GM19455 (cell line): Measurements from ENCODE around the gene RAVER1.

ENCODE experiments used
- ATAC-seq: cut with Tn5 transposase; IDR thresholded peaks from one replicate; pipeline ENCODE4 v1.9.1; 2021; ENCODE audit not compliant: unreplicated experiment

The RAVER1 gene

DNA sequence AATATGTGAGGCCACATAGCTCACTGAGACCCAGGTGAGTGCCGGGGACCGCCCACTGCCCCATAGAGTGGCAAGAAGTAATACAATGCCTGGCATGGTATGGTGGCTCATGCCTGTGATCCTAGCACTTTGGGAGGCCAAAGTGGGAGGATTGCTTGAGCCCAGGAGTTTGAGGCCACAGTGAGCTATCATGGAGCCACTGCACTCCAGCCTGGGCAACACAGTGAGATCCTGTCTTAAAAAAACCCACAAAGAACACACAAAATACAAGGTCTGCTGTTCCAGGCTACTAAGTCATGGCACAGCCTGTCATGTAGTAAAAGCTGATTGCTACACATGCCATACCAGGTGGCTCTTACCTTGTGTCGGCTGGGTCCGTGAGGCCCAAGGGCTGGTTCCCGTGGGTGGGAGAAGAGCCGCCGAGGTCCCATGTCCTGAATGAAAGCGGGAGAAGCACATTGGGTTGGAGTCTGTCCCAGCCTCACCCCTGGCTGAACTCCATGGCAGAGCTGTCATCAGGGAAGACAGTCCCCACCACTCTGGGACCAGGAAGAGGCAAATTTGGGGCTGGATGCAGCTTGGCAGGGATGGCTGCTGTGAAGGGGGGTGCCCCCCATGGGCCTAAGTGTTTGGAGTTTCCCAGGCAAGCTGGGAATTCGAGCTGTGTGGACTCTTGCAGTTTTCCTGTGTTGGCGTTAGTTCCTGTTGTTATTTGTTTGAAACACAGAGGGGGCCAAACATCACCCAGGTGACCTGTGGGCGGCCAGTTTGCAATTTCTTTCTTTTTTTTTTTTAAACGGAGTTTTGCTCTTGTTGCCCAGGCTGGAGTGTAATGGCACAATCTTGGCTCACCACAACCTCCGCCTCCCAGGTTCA lies 14.3 kb downstream of the RAVER1 start:
- ATAC-seq, result no peak

GRCh38 chr19:10317857-10318462 lies 15.4 kb downstream of the RAVER1 start:
- no peak for ATAC-seq

DNA sequence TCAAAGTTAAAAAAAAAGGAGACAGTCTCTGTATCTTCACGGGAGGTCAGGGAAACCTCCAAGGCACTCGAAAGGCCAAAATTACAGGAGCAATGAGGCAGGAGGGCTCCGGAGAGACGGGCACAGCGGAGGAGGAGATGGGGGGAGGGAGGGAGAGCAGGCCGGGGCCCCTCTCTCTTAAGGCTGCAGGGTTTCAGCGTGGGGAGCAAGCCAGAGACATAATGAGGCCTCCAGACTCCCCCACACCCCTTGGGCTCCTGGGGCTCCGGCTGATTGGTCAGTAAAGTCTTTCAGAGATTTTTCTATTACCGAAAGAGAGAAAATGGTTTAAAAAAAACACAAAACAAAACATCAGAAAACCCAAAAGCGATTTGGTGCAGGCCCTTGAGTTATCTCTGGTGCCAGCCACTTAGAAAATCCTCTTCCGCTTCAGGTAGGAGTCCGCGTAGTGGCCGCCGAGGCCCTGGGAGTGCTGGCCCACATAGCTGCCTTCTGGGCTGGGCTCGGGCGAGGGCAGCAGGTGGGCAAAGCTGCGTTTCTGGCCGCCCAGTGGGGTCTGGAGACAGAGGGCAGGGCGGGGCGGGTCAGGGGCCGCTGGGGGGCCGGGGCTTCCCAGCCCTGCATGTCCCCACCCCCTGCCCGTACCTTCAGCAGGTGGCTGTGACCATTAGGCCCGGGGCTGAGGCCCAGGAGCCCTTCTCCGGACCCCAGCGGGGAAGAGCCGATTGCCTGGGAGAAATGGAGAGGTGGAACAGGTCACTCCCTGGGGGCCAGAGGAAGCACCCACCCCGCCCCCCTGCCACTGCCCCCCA lies 16.1 kb downstream of the RAVER1 start:
- ATAC-seq, result no peak

DNA sequence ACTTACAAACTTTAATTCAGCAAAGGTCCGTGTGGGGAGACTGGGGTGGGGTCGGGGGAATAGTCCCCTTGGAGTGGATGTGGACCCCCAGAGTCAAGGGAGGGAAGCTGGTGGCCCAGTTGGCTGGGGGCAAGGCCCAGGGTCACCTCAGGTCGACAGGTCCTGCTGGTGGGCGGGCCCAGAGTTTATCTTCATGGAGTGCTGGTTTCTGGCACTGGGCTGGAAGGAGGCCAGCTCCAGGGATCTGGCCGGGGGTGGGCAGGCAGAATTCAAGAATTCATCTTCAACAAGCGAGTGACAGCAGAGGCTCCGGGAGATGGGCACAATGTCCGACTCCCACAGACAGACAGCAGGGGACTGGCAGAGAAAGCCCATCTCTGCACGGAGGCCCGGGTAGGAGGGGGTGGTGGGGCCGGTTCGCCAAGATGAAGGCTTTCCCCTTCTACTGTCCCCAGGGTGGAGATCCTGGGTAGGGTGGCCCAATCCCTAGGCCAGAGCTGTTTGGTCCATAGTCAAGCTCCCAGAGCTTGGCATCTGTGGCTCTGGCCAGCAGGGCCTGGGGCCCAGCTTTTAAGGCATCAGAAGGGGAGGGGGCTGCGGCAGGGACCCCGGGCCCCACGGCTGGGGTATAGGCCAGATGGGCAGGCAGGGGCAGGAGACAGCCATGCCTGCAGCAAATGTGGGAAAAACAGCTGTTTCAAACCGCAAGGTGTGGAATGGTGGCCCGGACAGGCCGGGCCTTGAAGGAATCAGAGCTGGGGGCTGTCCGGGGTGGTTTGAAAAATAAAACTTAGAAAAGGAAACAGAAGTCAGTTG lies 16.9 kb downstream of the RAVER1 start:
- ATAC-seq, result no peak

DNA sequence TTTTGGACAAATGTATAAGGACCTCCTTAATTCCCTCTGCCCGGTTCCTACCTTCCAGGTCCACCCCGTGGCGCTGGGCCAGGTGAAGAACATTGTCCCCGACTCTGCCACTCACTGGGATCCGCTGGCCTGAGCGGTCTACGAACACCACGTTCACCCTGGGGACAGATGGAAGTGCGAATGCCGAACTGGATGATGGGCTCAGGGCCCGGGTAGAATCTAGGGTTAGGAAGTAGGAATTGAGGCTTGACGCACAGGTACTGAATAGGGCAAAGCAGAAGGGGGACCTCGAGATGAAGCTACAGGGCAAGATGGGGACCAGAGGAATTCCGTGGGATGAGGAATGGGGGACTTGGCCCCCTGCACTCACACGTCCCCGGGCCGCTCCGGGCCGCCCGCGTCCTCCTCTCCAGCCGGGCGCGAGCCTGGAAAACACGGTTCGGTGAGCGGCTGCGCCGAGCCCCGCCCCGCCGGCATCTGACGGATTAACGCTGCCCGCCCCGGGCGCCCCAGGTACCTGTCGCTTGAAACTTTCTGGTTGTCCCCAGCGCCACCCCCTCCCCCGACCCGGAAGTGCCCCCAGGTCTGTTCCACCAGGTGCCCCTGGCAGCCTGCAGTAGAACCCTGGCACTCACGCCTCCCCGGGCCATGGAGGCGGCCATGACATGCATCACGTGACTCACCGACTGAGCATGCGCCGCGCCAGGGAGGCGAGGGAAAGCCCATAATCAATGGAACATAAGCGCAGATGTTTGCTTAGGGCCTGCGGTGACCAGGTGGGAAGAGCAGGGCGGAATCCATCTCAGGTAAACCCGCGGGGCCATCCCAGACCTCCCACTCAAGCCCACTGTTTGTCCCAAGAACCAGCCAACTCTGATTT lies 17.8 kb downstream of the RAVER1 start, which contains the start of gene FDX2:
Gene FDX2 (minus strand): TSS at position 681 of the 880 bp plus-strand sequence. CDS start 19 bp downstream, at position 662.
- ATAC-seq, result peak; percentile 57

DNA sequence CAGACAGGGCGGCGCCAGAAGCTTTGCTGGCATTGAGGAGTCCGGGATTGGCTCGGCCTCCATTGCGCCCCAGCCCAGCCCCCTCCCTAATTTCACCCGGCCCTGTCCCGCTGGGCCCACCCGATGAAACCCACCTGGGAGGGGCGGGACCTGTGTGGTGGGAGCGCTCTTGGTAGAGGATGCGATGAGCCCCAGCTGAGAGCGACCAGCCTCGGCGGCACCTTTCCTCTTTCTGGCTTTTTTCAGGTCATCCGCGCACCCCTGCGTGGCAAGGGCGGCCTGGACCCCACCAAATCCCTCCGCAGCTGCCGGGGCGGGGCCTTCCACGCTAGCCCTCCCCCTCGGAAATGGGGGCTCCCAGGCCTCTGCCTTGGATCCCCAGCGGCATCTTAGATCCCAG lies 23.9 kb downstream of the RAVER1 start, which contains the start of gene ZGLP1:
Gene ZGLP1 (minus strand): TSS at position 393 of the 400 bp plus-strand sequence.
- ATAC-seq, result no peak

- no peak for ATAC-seq
Measured at GRCh38 chr19:10306327-10306726, 27.0 kb downstream of the RAVER1 start.

- no peak for ATAC-seq
Measured at GRCh38 chr19:10305139-10305806, 28.1 kb downstream of the RAVER1 start.

- ATAC-seq, result no peak
Measured at GRCh38 chr19:10299545-10300458, 33.5 kb downstream of the RAVER1 start.

DNA sequence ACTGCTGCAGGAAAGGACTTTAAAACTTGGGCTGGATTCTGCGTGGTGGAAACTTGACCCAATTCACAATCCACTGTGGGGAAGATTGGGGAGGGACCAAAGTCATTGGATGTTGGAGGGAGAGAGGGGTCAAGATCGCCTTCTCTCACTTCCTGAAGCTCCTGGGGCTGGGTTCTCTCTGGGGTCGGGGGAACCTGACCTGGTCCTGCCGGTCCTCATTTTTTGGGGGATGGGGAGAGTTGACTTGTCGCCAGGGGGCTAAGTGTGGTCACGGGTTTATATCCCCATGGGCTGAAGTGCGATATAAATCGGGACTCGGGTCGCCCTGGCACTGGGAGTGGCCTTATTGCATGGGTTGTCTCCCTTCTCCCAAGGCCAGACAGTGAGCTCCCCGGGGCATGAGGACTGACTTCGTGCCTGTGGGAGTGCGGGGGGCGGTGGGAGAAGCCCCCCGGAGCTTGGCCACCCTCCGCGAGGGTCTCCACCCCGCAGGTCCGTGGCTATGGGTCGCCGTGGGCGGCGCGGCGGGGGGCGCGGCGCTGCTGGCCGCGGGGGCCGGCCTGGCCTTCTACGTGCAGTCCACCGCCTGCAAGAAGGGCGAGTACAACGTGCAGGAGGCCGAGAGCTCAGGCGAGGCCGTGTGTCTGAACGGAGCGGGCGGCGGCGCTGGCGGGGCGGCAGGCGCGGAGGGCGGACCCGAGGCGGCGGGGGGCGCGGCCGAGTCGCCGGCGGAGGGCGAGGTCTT lies 37.3 kb downstream of the RAVER1 start:
- no peak for ATAC-seq

DNA sequence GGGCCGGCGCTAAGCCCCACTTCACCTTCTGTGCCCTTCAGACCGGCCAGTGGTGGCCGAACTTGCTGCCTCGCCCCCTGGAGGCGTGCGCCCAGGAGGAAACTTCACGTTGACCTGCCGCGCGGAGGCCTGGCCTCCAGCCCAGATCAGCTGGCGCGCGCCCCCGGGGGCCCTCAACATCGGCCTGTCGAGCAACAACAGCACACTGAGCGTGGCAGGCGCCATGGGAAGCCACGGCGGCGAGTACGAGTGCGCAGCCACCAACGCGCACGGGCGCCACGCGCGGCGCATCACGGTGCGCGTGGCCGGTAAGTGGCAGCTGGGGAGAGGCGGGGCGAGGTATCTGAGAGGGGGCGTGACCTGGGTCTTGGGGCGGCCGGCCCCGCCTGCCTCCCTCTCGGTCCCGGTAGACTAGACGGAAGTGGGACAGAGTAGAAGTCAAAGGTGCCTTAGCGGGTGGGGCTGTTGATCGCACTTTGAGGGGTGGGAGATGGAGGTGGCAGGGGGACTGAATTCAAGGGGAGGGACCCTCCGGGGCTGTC lies 38.0 kb downstream of the RAVER1 start:
- no peak for ATAC-seq

DNA sequence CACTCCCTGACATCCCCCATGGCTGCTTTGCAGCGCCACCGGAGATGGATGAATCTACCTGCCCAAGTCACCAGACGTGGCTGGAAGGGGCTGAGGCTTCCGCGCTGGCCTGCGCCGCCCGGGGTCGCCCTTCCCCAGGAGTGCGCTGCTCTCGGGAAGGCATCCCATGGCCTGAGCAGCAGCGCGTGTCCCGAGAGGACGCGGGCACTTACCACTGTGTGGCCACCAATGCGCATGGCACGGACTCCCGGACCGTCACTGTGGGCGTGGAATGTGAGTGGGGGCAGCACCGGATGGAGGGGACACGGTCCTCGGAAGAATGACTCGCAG lies 39.0 kb downstream of the RAVER1 start:
- ATAC-seq, result no peak

DNA sequence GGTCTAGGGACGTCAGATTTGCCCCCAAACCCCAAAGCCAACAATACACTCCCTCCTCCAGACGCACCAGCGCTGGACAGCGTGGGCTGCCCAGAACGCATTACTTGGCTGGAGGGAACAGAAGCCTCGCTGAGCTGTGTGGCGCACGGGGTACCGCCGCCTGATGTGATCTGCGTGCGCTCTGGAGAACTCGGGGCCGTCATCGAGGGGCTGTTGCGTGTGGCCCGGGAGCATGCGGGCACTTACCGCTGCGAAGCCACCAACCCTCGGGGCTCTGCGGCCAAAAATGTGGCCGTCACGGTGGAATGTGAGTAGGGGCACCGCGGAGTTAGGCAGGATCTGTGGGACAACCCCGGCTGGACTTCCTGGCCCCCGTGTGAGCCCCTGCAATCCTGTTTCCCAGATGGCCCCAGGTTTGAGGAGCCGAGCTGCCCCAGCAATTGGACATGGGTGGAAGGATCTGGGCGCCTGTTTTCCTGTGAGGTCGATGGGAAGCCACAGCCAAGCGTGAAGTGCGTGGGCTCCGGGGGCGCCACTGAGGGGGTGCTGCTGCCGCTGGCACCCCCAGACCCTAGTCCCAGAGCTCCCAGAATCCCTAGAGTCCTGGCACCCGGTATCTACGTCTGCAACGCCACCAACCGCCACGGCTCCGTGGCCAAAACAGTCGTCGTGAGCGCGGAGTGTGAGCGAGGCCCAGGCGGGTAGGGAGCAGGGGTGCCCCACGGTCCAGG lies 39.5 kb downstream of the RAVER1 start:
- no peak for ATAC-seq

- ATAC-seq, result no peak
Measured at GRCh38 chr19:10292789-10293636, 40.3 kb downstream of the RAVER1 start.

GRCh38 chr19:10292206-10292788 lies 41.0 kb downstream of the RAVER1 start:
- ATAC-seq, result peak; percentile 59
